Keratinocyte (primary cell): ENCODE data around the gene OR6B2. TPM values are rescaled to one million over a fixed set of nuclear protein-coding genes. Genes with fewer than 3 reads are reported as not detected.

Experiments
- DNase-seq: peaks from one replicate; pipeline ENCODE4 v3.0.0-alpha.2; 2011; ENCODE audit warnings: low read depth, missing footprints, low spot score
- FAIRE-seq: peaks from 2 replicates; lab custom pipeline; 2011; peaks lifted over from hg19 to GRCh38; lab: Jason Lieb, UNC
- H2AFZ ChIP-seq: 2 replicates; pipeline ENCODE4 v1.6.0; 2012; ENCODE audit warnings: low read length, control low read depth, inconsistent platforms; ENCODE audit not compliant: control insufficient read depth
- H3K27ac ChIP-seq: 2 replicates; pipeline ENCODE4 v1.5.1; 2011; ENCODE audit warnings: low read length; ENCODE audit not compliant: control insufficient read depth, insufficient read depth
- H3K27me3 ChIP-seq: 3 replicates; pipeline ENCODE4 v1.6.0; 2011; ENCODE audit warnings: low read length; ENCODE audit not compliant: control insufficient read depth, insufficient read depth; ENCODE audit errors: extremely low read depth
- H3K36me3 ChIP-seq, 2 experiments: 2 replicates in 1 of 2; 3 replicates in 1 of 2; pipeline ENCODE4 v1.5.1; 2011; ENCODE audit warnings: low read length in 2 of 2, mild to moderate bottlenecking in 1 of 2; ENCODE audit not compliant: control insufficient read depth in 2 of 2, insufficient read depth in 2 of 2; ENCODE audit errors: extremely low read depth in 1 of 2
- H3K4me1 ChIP-seq: 3 replicates; pipeline ENCODE4 v1.5.1; 2011; ENCODE audit warnings: low read length; ENCODE audit not compliant: control insufficient read depth, insufficient read depth; ENCODE audit errors: extremely low read depth
- H3K4me2 ChIP-seq: 3 replicates; pipeline ENCODE4 v1.6.0; 2011; ENCODE audit warnings: low read depth, low read length; ENCODE audit not compliant: control insufficient read depth, insufficient read depth; ENCODE audit errors: extremely low read depth
- H3K4me3 ChIP-seq, 3 experiments: fragments of 200-600 bp in 1 of 3; sonication (generic) in 1 of 3; 2 replicates in 2 of 3; 3 replicates in 1 of 3; pipeline ENCODE4 v1.5.1; 2011 to 2016; ENCODE audit warnings: low read length in 3 of 3, mild to moderate bottlenecking in 3 of 3, control low read depth in 2 of 3, inconsistent platforms in 1 of 3, low read depth in 1 of 3, mixed read lengths in 1 of 3, mixed run types in 1 of 3, moderate library complexity in 1 of 3; ENCODE audit not compliant: control insufficient read depth in 2 of 3, insufficient read depth in 2 of 3; ENCODE audit errors: extremely low read depth in 1 of 3
- H3K79me2 ChIP-seq: 2 replicates; pipeline ENCODE4 v1.6.0; 2012; ENCODE audit warnings: low read length; ENCODE audit not compliant: control insufficient read depth, insufficient read depth
- H3K9ac ChIP-seq: 3 replicates; pipeline ENCODE4 v1.6.0; 2011; ENCODE audit warnings: low read length; ENCODE audit not compliant: control insufficient read depth, insufficient read depth; ENCODE audit errors: extremely low read depth
- H3K9me1 ChIP-seq: 3 replicates; pipeline ENCODE4 v1.6.0; 2011; ENCODE audit warnings: low read length; ENCODE audit not compliant: control insufficient read depth, insufficient read depth; ENCODE audit errors: extremely low read depth
- H3K9me3 ChIP-seq: 2 replicates; pipeline ENCODE4 v1.5.1; 2012; ENCODE audit warnings: low read depth, low read length; ENCODE audit not compliant: control insufficient read depth
- H4K20me1 ChIP-seq: 3 replicates; pipeline ENCODE4 v1.6.0; 2011; ENCODE audit warnings: low read length; ENCODE audit not compliant: control insufficient read depth, insufficient read depth; ENCODE audit errors: extremely low read depth
- CTCF ChIP-seq, 3 experiments: IDR thresholded peaks in 1 of 3; conservative IDR thresholded peaks in 1 of 3; optimal IDR thresholded peaks in 1 of 3; 2 replicates in 2 of 3; 3 replicates in 1 of 3; pipeline versions ENCODE3 to v1.5.1; 2011; ENCODE audit warnings: low read length in 3 of 3, mild to moderate bottlenecking in 3 of 3, moderate library complexity in 2 of 3, control low read depth in 1 of 3, inconsistent platforms in 1 of 3; ENCODE audit not compliant: insufficient read depth in 2 of 3; ENCODE audit errors: extremely low read depth in 1 of 3
- EZH2 ChIP-seq: IDR thresholded peaks from one replicate; pipeline ENCODE4 v1.6.1; 2012; ENCODE audit warnings: inconsistent platforms, mild to moderate bottlenecking, low read length, moderate library complexity
- dilution Hi-C: fragments of 300-500 bp; cut with MboI; formaldehyde crosslinking; loops from one replicate; pipeline ENCODE4 v1.7.0; 2020; ENCODE audit warnings: low sequenced_read_pairs; ENCODE audit not compliant: extremely low pct_ligation_motif_present
- polyA plus RNA-seq, 5 experiments: library from polyadenylated mRNA; depleted of rRNA in 3 of 5; stranded (reverse) in 3 of 5; stranded (forward) in 1 of 5; unstranded in 1 of 5; fragments of >200 nt; gene quantifications; 1 replicate in 1 of 5; 2 replicates in 3 of 5; 3 replicates in 1 of 5; pipeline versions ENCODE4 v1.2.1 to v1.2.3, GENCODE V29; 2011 to 2012; ENCODE audit warnings: missing spikeins in 2 of 5, low read depth in 1 of 5, low replicate concordance in 1 of 5

Gene OR6B2
- polyA plus RNA-seq, 1 donor (not counting 4 experiments of a cell fraction or from before 2014, with no cell fraction given): not detected

DNA sequence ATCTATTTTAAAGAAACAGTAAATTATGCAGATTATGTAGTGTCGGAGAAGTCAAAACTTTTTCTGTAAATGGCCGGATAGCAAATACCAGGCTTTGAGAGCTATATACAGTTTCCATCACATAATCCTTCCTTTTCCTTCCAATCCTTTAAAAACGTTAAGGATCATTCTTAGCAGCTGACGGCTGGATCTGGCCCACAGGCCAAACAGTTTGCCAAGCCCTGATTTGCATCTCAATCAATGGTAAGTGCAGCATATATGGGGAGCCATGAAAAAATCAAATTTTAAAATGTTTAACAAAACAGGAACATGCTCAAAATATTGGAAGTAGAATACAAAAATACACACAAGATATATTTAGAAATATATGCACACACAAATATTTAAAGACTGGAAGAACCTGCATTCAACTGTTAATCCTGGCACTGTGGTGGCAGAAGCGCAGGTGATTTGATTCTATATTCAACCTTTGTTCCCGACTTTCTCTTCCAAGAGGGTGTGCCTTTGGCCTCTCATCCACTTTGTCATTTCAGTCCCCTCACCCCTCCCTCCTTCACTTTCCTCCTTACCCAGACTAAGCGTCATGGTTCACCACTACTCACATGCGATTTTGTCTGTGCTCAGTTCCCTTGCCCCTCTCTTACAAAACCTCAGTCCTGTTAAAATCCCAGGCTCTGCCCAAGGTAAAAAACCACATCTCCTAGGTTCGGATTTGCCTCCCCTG, 32.4 kb downstream of the OR6B2 start:
- Histone ChIP-seq H3K9ac (no peak overlapping the region), H3K9me1 (no peaks in the 10 kb centered on the region), H3K4me2 (no peak overlapping the region), H3K36me3 (peaks cover 4 to 25% of the 10 kb centered on the region in 2 experiments), H3K27me3 (no peaks in the 10 kb centered on the region), H3K79me2 (no peaks in the 10 kb centered on the region), H3K27ac (no peak overlapping the region), H3K9me3 (no peaks in the 10 kb centered on the region), H3K4me1 (no peaks in the 10 kb centered on the region), H3K4me3 (no peak overlapping the region), H4K20me1 (no peaks in the 10 kb centered on the region), H2AFZ (no peak overlapping the region)
- TF ChIP-seq EZH2 (no peak), CTCF (optimal IDR thresholded peaks at IDR 0.05 in 1 of 3, IDR thresholded peaks at IDR 0.05 in 1 of 3, conservative IDR thresholded peaks at IDR 0.05 in 1 of 3; ENCODE audit: extremely low read depth in 1 of 3, insufficient read depth in 2 of 3, low read length in 3 of 3) (no peak)
- no peak for DNase-seq
- no peak for FAIRE-seq
- dilution Hi-C loops: no loop called here

DNA sequence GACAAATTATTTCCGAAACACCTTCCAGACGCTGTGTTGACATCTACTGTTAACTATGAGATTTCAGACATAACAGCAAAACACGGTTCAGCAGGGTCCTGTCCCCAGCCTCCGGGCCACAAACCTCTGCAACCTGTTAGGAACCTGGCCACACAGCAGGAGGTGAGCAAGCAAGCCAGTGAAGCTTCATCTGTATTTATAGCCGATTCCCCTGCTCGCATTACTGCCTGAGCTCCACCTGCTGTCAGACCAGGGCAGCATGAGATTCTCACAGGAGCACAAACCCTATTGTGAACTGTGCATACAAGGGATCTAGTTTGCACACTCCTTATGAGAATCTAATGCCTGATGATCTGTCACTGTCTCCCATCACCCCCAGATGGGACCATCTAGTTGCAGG, 36.1 kb downstream of the OR6B2 start:
- no peak overlapping the region for H3K4me2 ChIP-seq
- H4K20me1 ChIP-seq: no peaks in the 10 kb centered on the region
- no peak overlapping the region for H3K27ac ChIP-seq
- H3K79me2 ChIP-seq: no peaks in the 10 kb centered on the region
- no peaks in the 10 kb centered on the region for H3K9me3 ChIP-seq
- H3K4me1 ChIP-seq: no peaks in the 10 kb centered on the region
- H3K9ac ChIP-seq: no peak overlapping the region
- peaks cover 12 to 37% of the 10 kb centered on the region in 2 experiments for H3K36me3 ChIP-seq
- FAIRE-seq: no peak
- no peaks in the 10 kb centered on the region for H3K9me1 ChIP-seq
- dilution Hi-C loops: no loop called here
- no peaks in the 10 kb centered on the region for H3K27me3 ChIP-seq
- no peak for DNase-seq
- TF ChIP-seq CTCF (optimal IDR thresholded peaks at IDR 0.05 in 1 of 3, IDR thresholded peaks at IDR 0.05 in 1 of 3, conservative IDR thresholded peaks at IDR 0.05 in 1 of 3; ENCODE audit: extremely low read depth in 1 of 3, insufficient read depth in 2 of 3, low read length in 3 of 3) (no peak), EZH2 (no peak)
- no peak overlapping the region for H2AFZ ChIP-seq
- H3K4me3 ChIP-seq: no peak overlapping the region
